K562 (cell line): ENCODE results near the gene ANAPC2. TPM values are rescaled to one million over a fixed set of nuclear protein-coding genes. Genes with fewer than 3 reads are reported as not detected.

Experiments used
- ATAC-seq: fragments of 200-7000 bp; cut with Tn5 transposase; 3 replicates; pipeline ENCODE4 v1.9.1; 2020; ENCODE audit warnings: moderate library complexity
- BruUV-seq: library from RNA; stranded (reverse); fragments of 400-500 nt; replicated peaks from 2 replicates; lab custom pipeline; 2021; lab: Mats Ljungman, UMichigan
- CTCF ChIA-PET: fragments of 300-600 bp; formaldehyde crosslinking; extraction: SDS; loops from one replicate; lab custom pipeline; 2021; ENCODE audit warnings: low intra/inter-chr PET ratio; lab: Yijun Ruan, JAX
- POLR2A ChIA-PET: fragments of 300-600, 350-650 bp; sonication (Branson Sonifier 250); formaldehyde crosslinking; extraction: SDS; loops from one replicate; lab custom pipeline; 2021; ENCODE audit warnings: antibody characterized with exemption, inconsistent platforms; lab: Yijun Ruan, JAX
- DNase-seq, 4 experiments: peaks; one replicate each; pipeline versions ENCODE4 v3.0.0 to v3.0.0-alpha.2; 2011 to 2018; ENCODE audit warnings: low spot score in 3 of 4, mixed read lengths in 3 of 4; ENCODE audit errors: extremely low read depth in 1 of 4
- FAIRE-seq: peaks from 2 replicates; lab custom pipeline; 2011; peaks lifted over from hg19 to GRCh38; lab: Jason Lieb, UNC
- H2AFZ ChIP-seq: 2 replicates; pipeline ENCODE4 v1.6.0; 2011; ENCODE audit warnings: low read depth, low read length, control low read depth, inconsistent platforms
- H3K27ac ChIP-seq: fragments of 200-600 bp; 3 replicates; pipeline ENCODE4 v1.8.0; 2011; ENCODE audit warnings: low read depth, mild to moderate bottlenecking, control low read depth, inconsistent platforms, low read length, moderate library complexity, mixed read lengths; ENCODE audit errors: extremely low read depth
- H3K27me3 ChIP-seq, 2 experiments: fragments of 300-600 bp in 1 of 2; 2 replicates in 1 of 2; 3 replicates in 1 of 2; pipeline versions ENCODE4 v1.6.0 to v1.8.0; 2011; ENCODE audit warnings: inconsistent platforms in 2 of 2, low read length in 2 of 2, mild to moderate bottlenecking in 1 of 2, mixed read lengths in 1 of 2, moderate library complexity in 1 of 2; ENCODE audit not compliant: control insufficient read depth in 2 of 2, insufficient read depth in 2 of 2
- H3K36me3 ChIP-seq: fragments of 300-600 bp; 3 replicates; pipeline ENCODE4 v1.8.0; 2011; ENCODE audit warnings: mild to moderate bottlenecking, low read length, inconsistent platforms; ENCODE audit not compliant: control insufficient read depth, insufficient read depth
- H3K4me1 ChIP-seq, 2 experiments: fragments of 200-600 bp in 1 of 2; replicated peaks in 1 of 2; 2 replicates in 1 of 2; 3 replicates in 1 of 2; pipeline versions ENCODE4 v1.5.1 to v1.8.0; 2011; ENCODE audit warnings: inconsistent platforms in 2 of 2, low read length in 2 of 2, mild to moderate bottlenecking in 1 of 2, mixed read lengths in 1 of 2, moderate library complexity in 1 of 2; ENCODE audit not compliant: control insufficient read depth in 2 of 2, insufficient read depth in 2 of 2
- H3K4me2 ChIP-seq: 2 replicates; pipeline ENCODE4 v1.6.1; 2011; ENCODE audit warnings: low read length, control low read depth, inconsistent platforms, mixed read lengths; ENCODE audit not compliant: insufficient read depth
- H3K4me3 ChIP-seq: fragments of 200-600 bp; sonication (generic), shearing (Covaris generic); 2 replicates; pipeline ENCODE4 v1.5.1; 2016; ENCODE audit warnings: control low read depth, inconsistent platforms
- H3K79me2 ChIP-seq: fragments of 200-600 bp; 3 replicates; pipeline ENCODE4 v1.8.0; 2011; ENCODE audit warnings: low read length, inconsistent platforms; ENCODE audit not compliant: control insufficient read depth, insufficient read depth
- H3K9ac ChIP-seq, 2 experiments: 2 replicates each; pipeline versions ENCODE4 v1.6.0 to v1.6.1; 2011; ENCODE audit warnings: low read depth in 2 of 2, low read length in 2 of 2, control low read depth in 1 of 2, inconsistent platforms in 1 of 2, mild to moderate bottlenecking in 1 of 2, mixed read lengths in 1 of 2; ENCODE audit not compliant: insufficient read depth in 1 of 2
- H3K9me1 ChIP-seq: one replicate; pipeline ENCODE4 v1.6.0; 2011; ENCODE audit warnings: inconsistent platforms, mild to moderate bottlenecking, low read length, moderate library complexity; ENCODE audit not compliant: control insufficient read depth, insufficient read depth
- H3K9me3 ChIP-seq: replicated peaks from 2 replicates; pipeline ENCODE4 v1.5.1; 2011; ENCODE audit warnings: low read depth, low read length, inconsistent platforms; ENCODE audit not compliant: control insufficient read depth, insufficient read depth
- H4K20me1 ChIP-seq: replicated peaks from 2 replicates; pipeline ENCODE4 v1.6.1; 2011; ENCODE audit warnings: low read length, inconsistent platforms, mixed read lengths; ENCODE audit not compliant: control insufficient read depth, insufficient read depth
- CCAR2 ChIP-seq: fragments of 200-400 bp; formaldehyde crosslinking; IDR thresholded peaks from 2 replicates; pipeline ENCODE4 v1.6.1; 2017; ENCODE audit warnings: mild to moderate bottlenecking, low read depth, low read length
- GTF2E2 ChIP-seq: fragments of 200-800 bp; sonication (Bioruptor generic); IDR thresholded peaks from 2 replicates; pipeline ENCODE4 v1.6.1; 2016; ENCODE audit warnings: missing genetic modification characterization, missing compliant biosample characterization
- MECOM ChIP-seq: fragments of 250-450 bp; sonication (Bioruptor Pico); IDR thresholded peaks from 2 replicates; pipeline ENCODE4 v1.8.0; 2022; ENCODE audit warnings: inconsistent platforms
- NCOA4 ChIP-seq: fragments of 450-650 bp; IDR thresholded peaks from 2 replicates; pipeline ENCODE4 v1.6.1; 2018; ENCODE audit warnings: mild to moderate bottlenecking; ENCODE audit not compliant: partially characterized antibody
- WHSC1 ChIP-seq: IDR thresholded peaks from one replicate; pipeline ENCODE4 v1.6.1; 2012; ENCODE audit warnings: low read length, control low read depth, inconsistent platforms
- ZNF217 ChIP-seq: sonication (generic); formaldehyde crosslinking; IDR thresholded peaks from 2 replicates; pipeline ENCODE4 v1.8.0; 2022; ENCODE audit warnings: mild to moderate bottlenecking, missing genetic modification reagents
- WGBS: fragments of 100-300 bp; shearing (Covaris generic); methylation state at CpG from one replicate; pipeline ENCODE4 v1.1.6; 2016; ENCODE audit warnings: low coverage, mixed read lengths; ENCODE audit not compliant: insufficient coverage; ENCODE audit errors: missing lambda C conversion rate; 5-methylcytosine and 5-hydroxymethylcytosine counted together
- in situ Hi-C: fragments of 300-500 bp; cut with MboI; formaldehyde crosslinking; loops from 4 replicates; pipeline ENCODE4 v1.15.0; 2018; ENCODE audit warnings: inconsistent platforms, mixed read lengths
- intact Hi-C: fragments of 100-400 bp; cut with micrococcal nuclease; formaldehyde crosslinking; loops from 2 replicates; pipeline ENCODE4 v1.14.2; 2022
- polyA plus RNA-seq, 8 experiments: library from polyadenylated mRNA; depleted of rRNA in 4 of 8; stranded (reverse) in 5 of 8; unstranded in 3 of 8; fragments of >200 nt; fragmentation: Nextera tagmentation in 2 of 8; fragmentation: Illumina TruSeq in 1 of 8; extraction: Ambion mirVana in 2 of 8; extraction: Trizol in 1 of 8; gene quantifications; 2 replicates each; pipeline versions ENCODE4 v1.2.1 to v1.2.3, GENCODE V29; 2011 to 2014; ENCODE audit warnings: inconsistent platforms in 1 of 8, missing spikeins in 1 of 8
- total RNA-seq, 7 experiments: library from RNA; depleted of rRNA in 6 of 7; stranded (reverse); fragments of >200 nt in 6 of 7; fragmentation: Illumina TruSeq in 2 of 7; extraction: Trizol in 2 of 7; gene quantifications; 2 replicates each; pipeline versions ENCODE4 v1.2.1 to v1.2.3, GENCODE V29; 2011 to 2021; ENCODE audit warnings: low replicate concordance in 1 of 7
- TF ChIP-seq, protein P1 (sequence below): sonication (generic); formaldehyde crosslinking; IDR thresholded peaks from 2 replicates; pipeline ENCODE4 v1.8.0; 2022; ENCODE audit warnings: mild to moderate bottlenecking, missing genetic modification reagents, borderline replicate concordance
- TF ChIP-seq, protein P2 (sequence below): sonication (generic); formaldehyde crosslinking; IDR thresholded peaks from 2 replicates; pipeline ENCODE4 v1.5.0; 2020; ENCODE audit warnings: missing genetic modification reagents
- TF ChIP-seq, protein P3 (sequence below): fragments of 450-650 bp; IDR thresholded peaks from 2 replicates; pipeline ENCODE4 v1.6.1; 2017; ENCODE audit warnings: antibody characterized with exemption
- TF ChIP-seq, protein P4 (sequence below): fragments of 450-650 bp; IDR thresholded peaks from 2 replicates; pipeline ENCODE4 v1.6.1; 2016; ENCODE audit warnings: mild to moderate bottlenecking
- TF ChIP-seq, protein P5 (sequence below): fragments of 450-650 bp; formaldehyde crosslinking; IDR thresholded peaks from 2 replicates; pipeline ENCODE4 v1.4.0; 2020; ENCODE audit warnings: mild to moderate bottlenecking, mixed read lengths
- TF ChIP-seq, protein P6 (sequence below): sonication (generic); formaldehyde crosslinking; IDR thresholded peaks from 2 replicates; pipeline ENCODE4 v1.8.0; 2022; ENCODE audit warnings: mild to moderate bottlenecking, missing genetic modification reagents

ANAPC2 gene
- total and polyA plus RNA-seq, 9 of the 15 experiments (the other 6 are each of a cell fraction or from before 2014, with no cell fraction given): 0.11 to 56.5 (median 17.1) TPM; not detected in 1

DNA sequence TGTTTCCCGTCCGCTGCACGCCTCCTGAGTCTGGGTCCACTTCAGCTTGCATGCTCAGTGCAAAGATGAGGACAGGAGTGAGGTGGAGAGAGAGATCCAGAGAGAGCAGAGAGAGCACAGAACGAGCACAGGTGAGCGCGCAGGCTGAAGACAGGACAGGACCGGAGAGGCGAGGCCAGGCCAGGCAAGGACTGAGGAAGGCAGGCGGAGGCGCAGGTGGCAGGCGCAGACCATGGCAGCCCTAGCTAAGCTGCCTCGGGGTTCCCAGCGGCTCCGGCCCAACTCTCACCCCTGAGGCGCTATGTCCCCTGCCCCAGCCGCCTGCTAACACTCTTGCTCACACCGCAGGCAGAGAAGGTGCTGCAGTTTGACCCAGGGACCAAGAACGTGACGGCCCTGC, 39.7 kb downstream of the ANAPC2 start:
- Histone ChIP-seq H3K9me3 (no peaks in the 10 kb centered on the region; the same call in 1 of the 2 replicates), H3K79me2 (no peaks in the 10 kb centered on the region), H2AFZ (no peak overlapping the region), H3K4me2 (no peak overlapping the region), H3K27me3 (peaks cover 0 to 3% of the 10 kb centered on the region in 2 experiments; a peak in 2 of 5 replicates), H3K4me3 (no peak overlapping the region), H3K4me1 (peaks cover 8 to 52% of the 10 kb centered on the region in 2 experiments; a peak in 3 of 5 replicates), H3K9me1 (no peaks in the 10 kb centered on the region), H3K27ac (no peak overlapping the region), H4K20me1 (0 out of 2 replicates have a peak, but pooled peaks cover under 1% of the 10 kb centered on the region), H3K9ac (peak overlapping the region in 1 of 2 experiments; percentile 92; a peak in 2 of 4 replicates), H3K36me3 (no peaks in the 10 kb centered on the region)
- no TSS peak for BruUV-seq
- CTCF ChIA-PET: no interaction called here
- POLR2A ChIA-PET: interaction anchor here (0.6 to 3.4 kb wide), 3 partner anchors 10 to 28 kb away, joined by 4 to 22 read pairs (median 4); partner anchors contain the start of gene GRIN1
- in situ Hi-C loops (no loop called here), intact Hi-C loops (no loop called here)
- ATAC-seq: no peak
- WGBS: 85% methylated on average over 19 of the region's 19 CpGs
- no peak for DNase-seq
- FAIRE-seq: no peak
- TF ChIP-seq NCOA4 (no peak), WHSC1 (no peak), CCAR2 (no peak), ZNF217 (CRISPR knock-in tag) (no peak), MECOM (no peak), GTF2E2 (tag) (no peak)
- TF ChIP-seq, protein P1, sequence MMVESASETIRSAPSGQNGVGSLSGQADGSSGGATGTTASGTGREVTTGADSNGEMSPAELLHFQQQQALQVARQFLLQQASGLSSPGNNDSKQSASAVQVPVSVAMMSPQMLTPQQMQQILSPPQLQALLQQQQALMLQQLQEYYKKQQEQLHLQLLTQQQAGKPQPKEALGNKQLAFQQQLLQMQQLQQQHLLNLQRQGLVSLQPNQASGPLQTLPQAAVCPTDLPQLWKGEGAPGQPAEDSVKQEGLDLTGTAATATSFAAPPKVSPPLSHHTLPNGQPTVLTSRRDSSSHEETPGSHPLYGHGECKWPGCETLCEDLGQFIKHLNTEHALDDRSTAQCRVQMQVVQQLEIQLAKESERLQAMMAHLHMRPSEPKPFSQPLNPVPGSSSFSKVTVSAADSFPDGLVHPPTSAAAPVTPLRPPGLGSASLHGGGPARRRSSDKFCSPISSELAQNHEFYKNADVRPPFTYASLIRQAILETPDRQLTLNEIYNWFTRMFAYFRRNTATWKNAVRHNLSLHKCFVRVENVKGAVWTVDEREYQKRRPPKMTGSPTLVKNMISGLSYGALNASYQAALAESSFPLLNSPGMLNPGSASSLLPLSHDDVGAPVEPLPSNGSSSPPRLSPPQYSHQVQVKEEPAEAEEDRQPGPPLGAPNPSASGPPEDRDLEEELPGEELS: no peak
- TF ChIP-seq, protein P2, sequence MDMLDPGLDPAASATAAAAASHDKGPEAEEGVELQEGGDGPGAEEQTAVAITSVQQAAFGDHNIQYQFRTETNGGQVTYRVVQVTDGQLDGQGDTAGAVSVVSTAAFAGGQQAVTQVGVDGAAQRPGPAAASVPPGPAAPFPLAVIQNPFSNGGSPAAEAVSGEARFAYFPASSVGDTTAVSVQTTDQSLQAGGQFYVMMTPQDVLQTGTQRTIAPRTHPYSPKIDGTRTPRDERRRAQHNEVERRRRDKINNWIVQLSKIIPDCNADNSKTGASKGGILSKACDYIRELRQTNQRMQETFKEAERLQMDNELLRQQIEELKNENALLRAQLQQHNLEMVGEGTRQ (CRISPR knock-in tag): no peak
- TF ChIP-seq, protein P3, sequence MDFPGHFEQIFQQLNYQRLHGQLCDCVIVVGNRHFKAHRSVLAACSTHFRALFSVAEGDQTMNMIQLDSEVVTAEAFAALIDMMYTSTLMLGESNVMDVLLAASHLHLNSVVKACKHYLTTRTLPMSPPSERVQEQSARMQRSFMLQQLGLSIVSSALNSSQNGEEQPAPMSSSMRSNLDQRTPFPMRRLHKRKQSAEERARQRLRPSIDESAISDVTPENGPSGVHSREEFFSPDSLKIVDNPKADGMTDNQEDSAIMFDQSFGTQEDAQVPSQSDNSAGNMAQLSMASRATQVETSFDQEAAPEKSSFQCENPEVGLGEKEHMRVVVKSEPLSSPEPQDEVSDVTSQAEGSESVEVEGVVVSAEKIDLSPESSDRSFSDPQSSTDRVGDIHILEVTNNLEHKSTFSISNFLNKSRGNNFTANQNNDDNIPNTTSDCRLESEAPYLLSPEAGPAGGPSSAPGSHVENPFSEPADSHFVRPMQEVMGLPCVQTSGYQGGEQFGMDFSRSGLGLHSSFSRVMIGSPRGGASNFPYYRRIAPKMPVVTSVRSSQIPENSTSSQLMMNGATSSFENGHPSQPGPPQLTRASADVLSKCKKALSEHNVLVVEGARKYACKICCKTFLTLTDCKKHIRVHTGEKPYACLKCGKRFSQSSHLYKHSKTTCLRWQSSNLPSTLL: no peak
- TF ChIP-seq, protein P4, sequence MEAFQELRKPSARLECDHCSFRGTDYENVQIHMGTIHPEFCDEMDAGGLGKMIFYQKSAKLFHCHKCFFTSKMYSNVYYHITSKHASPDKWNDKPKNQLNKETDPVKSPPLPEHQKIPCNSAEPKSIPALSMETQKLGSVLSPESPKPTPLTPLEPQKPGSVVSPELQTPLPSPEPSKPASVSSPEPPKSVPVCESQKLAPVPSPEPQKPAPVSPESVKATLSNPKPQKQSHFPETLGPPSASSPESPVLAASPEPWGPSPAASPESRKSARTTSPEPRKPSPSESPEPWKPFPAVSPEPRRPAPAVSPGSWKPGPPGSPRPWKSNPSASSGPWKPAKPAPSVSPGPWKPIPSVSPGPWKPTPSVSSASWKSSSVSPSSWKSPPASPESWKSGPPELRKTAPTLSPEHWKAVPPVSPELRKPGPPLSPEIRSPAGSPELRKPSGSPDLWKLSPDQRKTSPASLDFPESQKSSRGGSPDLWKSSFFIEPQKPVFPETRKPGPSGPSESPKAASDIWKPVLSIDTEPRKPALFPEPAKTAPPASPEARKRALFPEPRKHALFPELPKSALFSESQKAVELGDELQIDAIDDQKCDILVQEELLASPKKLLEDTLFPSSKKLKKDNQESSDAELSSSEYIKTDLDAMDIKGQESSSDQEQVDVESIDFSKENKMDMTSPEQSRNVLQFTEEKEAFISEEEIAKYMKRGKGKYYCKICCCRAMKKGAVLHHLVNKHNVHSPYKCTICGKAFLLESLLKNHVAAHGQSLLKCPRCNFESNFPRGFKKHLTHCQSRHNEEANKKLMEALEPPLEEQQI: no peak
- TF ChIP-seq, protein P5, sequence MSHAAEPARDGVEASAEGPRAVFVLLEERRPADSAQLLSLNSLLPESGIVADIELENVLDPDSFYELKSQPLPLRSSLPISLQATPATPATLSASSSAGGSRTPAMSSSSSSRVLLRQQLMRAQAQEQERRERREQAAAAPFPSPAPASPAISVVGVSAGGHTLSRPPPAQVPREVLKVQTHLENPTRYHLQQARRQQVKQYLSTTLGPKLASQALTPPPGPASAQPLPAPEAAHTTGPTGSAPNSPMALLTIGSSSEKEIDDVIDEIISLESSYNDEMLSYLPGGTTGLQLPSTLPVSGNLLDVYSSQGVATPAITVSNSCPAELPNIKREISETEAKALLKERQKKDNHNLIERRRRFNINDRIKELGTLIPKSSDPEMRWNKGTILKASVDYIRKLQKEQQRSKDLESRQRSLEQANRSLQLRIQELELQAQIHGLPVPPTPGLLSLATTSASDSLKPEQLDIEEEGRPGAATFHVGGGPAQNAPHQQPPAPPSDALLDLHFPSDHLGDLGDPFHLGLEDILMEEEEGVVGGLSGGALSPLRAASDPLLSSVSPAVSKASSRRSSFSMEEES (CRISPR knock-in tag): no peak
- TF ChIP-seq, protein P6, sequence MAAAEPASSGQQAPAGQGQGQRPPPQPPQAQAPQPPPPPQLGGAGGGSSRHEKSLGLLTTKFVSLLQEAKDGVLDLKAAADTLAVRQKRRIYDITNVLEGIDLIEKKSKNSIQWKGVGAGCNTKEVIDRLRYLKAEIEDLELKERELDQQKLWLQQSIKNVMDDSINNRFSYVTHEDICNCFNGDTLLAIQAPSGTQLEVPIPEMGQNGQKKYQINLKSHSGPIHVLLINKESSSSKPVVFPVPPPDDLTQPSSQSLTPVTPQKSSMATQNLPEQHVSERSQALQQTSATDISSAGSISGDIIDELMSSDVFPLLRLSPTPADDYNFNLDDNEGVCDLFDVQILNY (CRISPR knock-in tag): no peak
